Sigmoid colon (tissue), 4 donors: ENCODE measurements around the gene CCDC136.

ENCODE experiments used
- CTCF ChIP-seq, 4 experiments: fragments of 450-650 bp in 3 of 4; fragments of 200-600 bp in 1 of 4; IDR thresholded peaks; one replicate each; pipeline ENCODE4 v1.5.1; 2016 to 2019; ENCODE audit warnings: antibody characterized with exemption in 4 of 4, mild to moderate bottlenecking in 3 of 4, moderate library complexity in 2 of 4
- EP300 ChIP-seq, 4 donors: sonication (generic); formaldehyde crosslinking; IDR thresholded peaks; one replicate each; pipeline ENCODE4 v1.6.1; 2017; ENCODE audit warnings: antibody characterized with exemption in 4 of 4
- POLR2AphosphoS5 ChIP-seq, 4 donors: sonication (generic); formaldehyde crosslinking; IDR thresholded peaks; one replicate each; pipeline ENCODE4 v1.6.1; 2017; ENCODE audit warnings: antibody characterized with exemption in 4 of 4

- TF ChIP-seq CTCF (IDR thresholded peaks at IDR 0.05) = no peak
- peak in 2 of 4 donors; percentile 39 to 54 for TF ChIP-seq EP300 (IDR thresholded peaks at IDR 0.05)
- peak; percentile 90 to 96 (median 92) for TF ChIP-seq POLR2AphosphoS5 (IDR thresholded peaks at IDR 0.05)
Measured at GRCh38 chr7:128831178-128831993, 39.6 kb downstream of the CCDC136 start.
